WTC11 (cell line): ENCODE data around the gene JMJD8.

Source experiments
- ATF2 ChIP-seq: sonication (generic); formaldehyde crosslinking; IDR thresholded peaks from 2 replicates; pipeline ENCODE4 v1.8.1; 2022; ENCODE audit warnings: low read depth, missing genetic modification reagents, borderline replicate concordance
- ATF6 ChIP-seq: sonication (generic); formaldehyde crosslinking; IDR thresholded peaks from 2 replicates; pipeline ENCODE4 v1.8.1; 2023; ENCODE audit warnings: mild to moderate bottlenecking, missing genetic modification reagents
- CREB1 ChIP-seq: sonication (generic); formaldehyde crosslinking; IDR thresholded peaks from 2 replicates; pipeline ENCODE4 v1.8.0; 2023; ENCODE audit warnings: mild to moderate bottlenecking, missing genetic modification reagents
- CTCF ChIP-seq: fragments of 200-600 bp; IDR thresholded peaks from 2 replicates; pipeline ENCODE4 v1.8.0; 2022; ENCODE audit warnings: antibody characterized with exemption
- ELF4 ChIP-seq: sonication (generic); formaldehyde crosslinking; IDR thresholded peaks from 2 replicates; pipeline ENCODE4 v1.8.1; 2022; ENCODE audit warnings: low read depth, mild to moderate bottlenecking, moderate library complexity, missing genetic modification reagents
- FOXP4 ChIP-seq: sonication (generic); formaldehyde crosslinking; IDR thresholded peaks from 2 replicates; pipeline ENCODE4 v1.8.0; 2022; ENCODE audit warnings: mild to moderate bottlenecking, missing genetic modification reagents
- JUN ChIP-seq: sonication (generic); formaldehyde crosslinking; IDR thresholded peaks from 2 replicates; pipeline ENCODE4 v1.8.0; 2023; ENCODE audit warnings: mild to moderate bottlenecking, missing genetic modification reagents
- MAX ChIP-seq: sonication (generic); formaldehyde crosslinking; IDR thresholded peaks from 2 replicates; pipeline ENCODE4 v1.8.0; 2022; ENCODE audit warnings: mild to moderate bottlenecking, missing genetic modification reagents
- NR2C2 ChIP-seq: sonication (generic); formaldehyde crosslinking; IDR thresholded peaks from 2 replicates; pipeline ENCODE4 v1.8.0; 2022; ENCODE audit warnings: mild to moderate bottlenecking, missing genetic modification reagents
- USF1 ChIP-seq: sonication (generic); formaldehyde crosslinking; IDR thresholded peaks from 2 replicates; pipeline ENCODE4 v1.8.0; 2022; ENCODE audit warnings: mild to moderate bottlenecking, missing genetic modification reagents
- USF2 ChIP-seq: sonication (generic); formaldehyde crosslinking; IDR thresholded peaks from 2 replicates; pipeline ENCODE4 v1.8.1; 2023; ENCODE audit warnings: mild to moderate bottlenecking, missing genetic modification reagents, moderate library complexity
- ZNF317 ChIP-seq: sonication (generic); formaldehyde crosslinking; IDR thresholded peaks from 2 replicates; pipeline ENCODE4 v1.8.1; 2023; ENCODE audit warnings: low read depth, mild to moderate bottlenecking, moderate library complexity, missing genetic modification reagents, borderline replicate concordance
- ZNF416 ChIP-seq: fragments of 250-450 bp; sonication (Bioruptor Pico); IDR thresholded peaks from 2 replicates; pipeline ENCODE4 v1.9.0; 2021; ENCODE audit warnings: mild to moderate bottlenecking, inconsistent platforms

GRCh38 chr16:645852-646678 lies 38.1 kb downstream of the JMJD8 start:
- TF ChIP-seq ATF6 (no peak), JUN (CRISPR knock-in tag) (no peak), CREB1 (CRISPR knock-in tag) (no peak), MAX (CRISPR knock-in tag) (no peak), ZNF317 (no peak), CTCF (no peak), ZNF416 (no peak), FOXP4 (no peak), USF2 (CRISPR knock-in tag) (no peak), NR2C2 (CRISPR knock-in tag) (no peak), ELF4 (CRISPR knock-in tag) (no peak), ATF2 (no peak), USF1 (CRISPR knock-in tag) (no peak)
